Neuronal stem cell (in vitro differentiated cells): ENCODE results near the gene WDR72.
"Not testable (repeated sequence)": the region's sequence is repeated elsewhere in the genome, so short reads cannot be mapped to it uniquely, and the experiment has no call there.

Experiments
- DNase-seq: peaks from one replicate; pipeline ENCODE4 v3.0.0-alpha.2; 2013; ENCODE audit warnings: low spot score
- H2AFZ ChIP-seq: one replicate; pipeline ENCODE4 v1.6.1; 2013; ENCODE audit warnings: mild to moderate bottlenecking, low read length, inconsistent platforms
- H2AK5ac ChIP-seq: 2 replicates; pipeline ENCODE4 v1.6.1; 2013; ENCODE audit warnings: low read depth, mild to moderate bottlenecking, inconsistent platforms, low read length, moderate library complexity, mixed read lengths
- H2BK120ac ChIP-seq: 2 replicates; pipeline ENCODE4 v1.6.1; 2013; ENCODE audit warnings: low read depth, mild to moderate bottlenecking, inconsistent platforms, low read length, moderate library complexity, mixed read lengths
- H2BK12ac ChIP-seq: one replicate; pipeline ENCODE4 v1.6.1; 2013; ENCODE audit warnings: low read length, inconsistent platforms
- H2BK15ac ChIP-seq: 2 replicates; pipeline ENCODE4 v1.6.1; 2013; ENCODE audit warnings: mild to moderate bottlenecking, low read length, inconsistent platforms, mixed read lengths
- H2BK5ac ChIP-seq: one replicate; pipeline ENCODE4 v1.6.1; 2013; ENCODE audit warnings: inconsistent platforms, mild to moderate bottlenecking, low read length, moderate library complexity
- H3K14ac ChIP-seq: one replicate; pipeline ENCODE4 v1.6.1; 2013; ENCODE audit warnings: low read length, inconsistent platforms
- H3K18ac ChIP-seq: 2 replicates; pipeline ENCODE4 v1.6.1; 2013; ENCODE audit warnings: low read length, inconsistent platforms
- H3K23ac ChIP-seq: 2 replicates; pipeline ENCODE4 v1.6.1; 2013; ENCODE audit warnings: low read depth, mild to moderate bottlenecking, mixed read lengths, low read length, inconsistent platforms; ENCODE audit not compliant: poor library complexity
- H3K27ac ChIP-seq: replicated peaks from 3 replicates; pipeline ENCODE4 v1.5.1; 2013; ENCODE audit warnings: low read length, inconsistent platforms
- H3K27me3 ChIP-seq, 3 experiments: 2 replicates each; pipeline ENCODE4 v1.6.1; 2013; ENCODE audit warnings: low read length in 3 of 3, mild to moderate bottlenecking in 2 of 3, inconsistent platforms in 1 of 3, low read depth in 1 of 3, mixed read lengths in 1 of 3, moderate library complexity in 1 of 3; ENCODE audit not compliant: control insufficient read depth in 3 of 3, insufficient read depth in 3 of 3
- H3K36me3 ChIP-seq, 2 donors: replicated peaks in 1 of 2; 2 replicates each; pipeline ENCODE4 v1.6.1; 2013; ENCODE audit warnings: low read length in 2 of 2; ENCODE audit not compliant: control insufficient read depth in 2 of 2, insufficient read depth in 2 of 2
- H3K4ac ChIP-seq: 2 replicates; pipeline ENCODE4 v1.6.1; 2013; ENCODE audit warnings: inconsistent platforms, mild to moderate bottlenecking, low read length, moderate library complexity
- H3K4me1 ChIP-seq, 2 donors: 1 replicate in 1 of 2; 2 replicates in 1 of 2; pipeline ENCODE4 v1.6.1; 2013; ENCODE audit warnings: low read length in 2 of 2, low read depth in 1 of 2; ENCODE audit not compliant: control insufficient read depth in 2 of 2, insufficient read depth in 1 of 2
- H3K4me2 ChIP-seq: one replicate; pipeline ENCODE4 v1.6.1; 2013; ENCODE audit warnings: mild to moderate bottlenecking, low read length, inconsistent platforms; ENCODE audit not compliant: insufficient read depth, poor library complexity, severe bottlenecking
- H3K4me3 ChIP-seq, 2 donors: 2 replicates each; pipeline ENCODE4 v1.5.1; 2013; ENCODE audit warnings: low read length in 2 of 2, mild to moderate bottlenecking in 2 of 2, inconsistent platforms in 1 of 2, moderate library complexity in 1 of 2
- H3K79me1 ChIP-seq: one replicate; pipeline ENCODE4 v1.6.1; 2013; ENCODE audit warnings: low read depth, mild to moderate bottlenecking, inconsistent platforms, low read length, moderate library complexity
- H3K9ac ChIP-seq: one replicate; pipeline ENCODE4 v1.6.1; 2013; ENCODE audit warnings: mild to moderate bottlenecking, low read depth, low read length, inconsistent platforms; ENCODE audit not compliant: poor library complexity
- H3K9me3 ChIP-seq, 2 donors: replicated peaks in 1 of 2; 2 replicates each; pipeline versions ENCODE3 to v1.6.1; 2013; ENCODE audit warnings: low read length in 2 of 2, mild to moderate bottlenecking in 2 of 2, inconsistent platforms in 1 of 2, low read depth in 1 of 2, mixed read lengths in 1 of 2, moderate library complexity in 1 of 2; ENCODE audit not compliant: control insufficient read depth in 2 of 2, insufficient read depth in 1 of 2
- H4K8ac ChIP-seq: one replicate; pipeline ENCODE4 v1.6.1; 2013; ENCODE audit warnings: low read depth, mild to moderate bottlenecking, inconsistent platforms, low read length, moderate library complexity
- H4K91ac ChIP-seq: one replicate; pipeline ENCODE4 v1.6.1; 2013; ENCODE audit warnings: low read length, low read depth, mild to moderate bottlenecking, inconsistent platforms; ENCODE audit not compliant: poor library complexity
- WGBS, 2 donors: extraction: QIAGEN DNeasy Blood & Tissue Kit; methylation state at CpG; one replicate each; pipeline ENCODE4 v1.1.7; 2013; ENCODE audit warnings: missing lambda C conversion rate in 2 of 2, mixed read lengths in 1 of 2; ENCODE audit not compliant: insufficient read length in 2 of 2, insufficient replicate concordance in 1 of 2; ENCODE audit errors: extremely low coverage in 2 of 2; 5-methylcytosine and 5-hydroxymethylcytosine counted together

The WDR72 gene

GRCh38 chr15:53791581-53791980, 32.1 kb upstream of the WDR72 start:
- no peak overlapping the region for H4K91ac ChIP-seq
- H3K27ac ChIP-seq: no peak overlapping the region
- no peak overlapping the region for H4K8ac ChIP-seq
- H3K18ac ChIP-seq: no peak overlapping the region
- no peaks in the 10 kb centered on the region for H3K4me1 ChIP-seq
- no peak overlapping the region for H3K4me2 ChIP-seq
- WGBS, 2 donors: no CpG with 5 or more reads among the region's 9 CpGs
- no peak overlapping the region for H3K14ac ChIP-seq
- no peak overlapping the region for H2BK5ac ChIP-seq
- no peaks in the 10 kb centered on the region for H3K9me3 ChIP-seq
- no peak overlapping the region for H3K23ac ChIP-seq
- no peak overlapping the region for H2BK15ac ChIP-seq
- no peak overlapping the region for H3K9ac ChIP-seq
- H3K4me3 ChIP-seq: no peak overlapping the region
- no peaks in the 10 kb centered on the region for H3K79me1 ChIP-seq
- no peak for DNase-seq
- H2AFZ ChIP-seq: no peak overlapping the region
- H3K4ac ChIP-seq: no peak overlapping the region
- no peaks in the 10 kb centered on the region for H3K27me3 ChIP-seq
- no peak overlapping the region for H2BK12ac ChIP-seq
- H3K36me3 ChIP-seq: no peaks in the 10 kb centered on the region
- H2AK5ac ChIP-seq: no peak overlapping the region
- no peak overlapping the region for H2BK120ac ChIP-seq

GRCh38 chr15:53789654-53790375, 30.4 kb upstream of the WDR72 start:
- H4K8ac ChIP-seq: no peak overlapping the region
- H3K27ac ChIP-seq: no peak overlapping the region
- H3K9me3 ChIP-seq: no peaks in the 10 kb centered on the region
- no peak overlapping the region for H3K14ac ChIP-seq
- H3K36me3 ChIP-seq: no peaks in the 10 kb centered on the region
- H2BK12ac ChIP-seq: no peak overlapping the region
- H2AK5ac ChIP-seq: no peak overlapping the region
- no peaks in the 10 kb centered on the region for H3K27me3 ChIP-seq
- no peak overlapping the region for H4K91ac ChIP-seq
- no CpG with 5 or more reads among the region's 2 CpGs for WGBS, 2 donors
- H3K4me3 ChIP-seq: no peak overlapping the region
- no peak overlapping the region for H3K23ac ChIP-seq
- H2BK120ac ChIP-seq: no peak overlapping the region
- no peak overlapping the region for H3K18ac ChIP-seq
- H2BK5ac ChIP-seq: no peak overlapping the region
- no peaks in the 10 kb centered on the region for H3K79me1 ChIP-seq
- H3K4me2 ChIP-seq: no peak overlapping the region
- DNase-seq: no peak
- no peak overlapping the region for H3K9ac ChIP-seq
- no peak overlapping the region for H3K4ac ChIP-seq
- no peak overlapping the region for H2AFZ ChIP-seq
- H3K4me1 ChIP-seq: no peaks in the 10 kb centered on the region
- H2BK15ac ChIP-seq: no peak overlapping the region

GRCh38 chr15:53786401-53786800, 26.9 kb upstream of the WDR72 start:
- no peak overlapping the region for H3K27ac ChIP-seq
- no peak for DNase-seq
- no peak overlapping the region for H3K4me3 ChIP-seq
- no peak overlapping the region for H3K9ac ChIP-seq
- H3K18ac ChIP-seq: no peak overlapping the region
- no peak overlapping the region for H2BK5ac ChIP-seq
- no peaks in the 10 kb centered on the region for H3K9me3 ChIP-seq
- H3K14ac ChIP-seq: no peak overlapping the region
- H2BK15ac ChIP-seq: no peak overlapping the region
- H3K4me2 ChIP-seq: no peak overlapping the region
- H3K4me1 ChIP-seq: no peaks in the 10 kb centered on the region
- WGBS, 2 donors: no CpG with 5 or more reads among the region's 2 CpGs
- H3K23ac ChIP-seq: no peak overlapping the region
- H2AFZ ChIP-seq: no peak overlapping the region
- H2AK5ac ChIP-seq: no peak overlapping the region
- H3K27me3 ChIP-seq: no peaks in the 10 kb centered on the region
- no peaks in the 10 kb centered on the region for H3K79me1 ChIP-seq
- H3K36me3 ChIP-seq: no peaks in the 10 kb centered on the region
- H4K91ac ChIP-seq: no peak overlapping the region
- no peak overlapping the region for H3K4ac ChIP-seq
- H2BK12ac ChIP-seq: no peak overlapping the region
- no peak overlapping the region for H4K8ac ChIP-seq
- no peak overlapping the region for H2BK120ac ChIP-seq

DNA sequence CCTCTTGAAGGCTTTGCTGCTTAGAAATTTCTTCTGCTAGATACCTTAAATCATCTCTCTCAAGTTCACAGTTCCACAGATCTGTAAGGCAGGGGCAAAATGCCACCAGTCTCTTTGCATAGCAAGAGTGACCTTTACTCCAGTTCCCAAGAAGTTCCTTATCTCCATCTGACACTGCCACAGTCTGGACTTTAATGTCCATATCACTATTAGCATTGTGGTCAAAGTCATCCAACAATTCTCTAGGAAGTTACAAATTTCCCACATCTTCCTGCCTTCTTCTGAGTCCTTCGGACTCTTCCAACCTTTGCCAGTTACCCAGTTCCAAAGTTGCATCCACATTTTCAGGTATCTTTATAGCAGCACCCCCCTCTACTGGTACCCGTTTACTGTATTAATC, 25.8 kb upstream of the WDR72 start:
- not testable (repeated sequence) for H2BK12ac ChIP-seq, H3K27ac ChIP-seq, H4K8ac ChIP-seq, H4K91ac ChIP-seq, H3K4me3 ChIP-seq, H3K9me3 ChIP-seq, H3K18ac ChIP-seq, H2AK5ac ChIP-seq, H3K4me2 ChIP-seq, H3K9ac ChIP-seq, H2BK120ac ChIP-seq, H2AFZ ChIP-seq, H2BK5ac ChIP-seq, H3K79me1 ChIP-seq, H3K14ac ChIP-seq, H3K23ac ChIP-seq, H2BK15ac ChIP-seq, H3K27me3 ChIP-seq, H3K36me3 ChIP-seq, DNase-seq, H3K4me1 ChIP-seq, H3K4ac ChIP-seq
- WGBS, 2 donors: no CpG with 5 or more reads among the region's 2 CpGs
